ENCODE data around the gene BCL11A. TPM values are rescaled to one million over a fixed set of nuclear protein-coding genes. Genes with fewer than 3 reads are reported as not detected.
A peak's percentile ranks its signal among the peaks of the same experiment; 100 is the strongest.

BCL11A gene
- total RNA-seq, 1 donor from 2014 or later = 0.67 TPM

GRCh38 chr2:60459851-60460250 is 93.6 kb downstream of the BCL11A start:
- H3F3A ChIP-seq (ENCODE audit: low read depth) = peaks cover 1% of the 10 kb centered on the region
- TF ChIP-seq CTCF (IDR thresholded peaks at IDR 0.05) = no peak
- no peak for TF ChIP-seq EZH2 (IDR thresholded peaks at IDR 0.05)
- TF ChIP-seq EZH2phosphoT487 (IDR thresholded peaks at IDR 0.05) = no peak
- no peak overlapping the region for H3K27ac ChIP-seq
- Mint-ChIP-seq H3K27ac (no peak overlapping the region), H3K27me3 (ENCODE audit: insufficient read depth, low read depth) (peaks cover 8% of the 10 kb centered on the region), H3K36me3 (peaks cover 12% of the 10 kb centered on the region), H3K4me3 (no peak overlapping the region), H3K4me1 (peaks cover 10% of the 10 kb centered on the region), H3K9me3 (peaks cover 7% of the 10 kb centered on the region)
- H3K9ac ChIP-seq = no peak overlapping the region
- no peaks in the 10 kb centered on the region for H4K20me1 ChIP-seq (ENCODE audit: low read depth)
- H3K9me3 ChIP-seq (ENCODE audit: low read depth) = no peaks in the 10 kb centered on the region
- H3K4me1 ChIP-seq = peaks cover 23% of the 10 kb centered on the region
- no peaks in the 10 kb centered on the region for H3K79me2 ChIP-seq (ENCODE audit: low read depth)
- no peak overlapping the region for H3K4me3 ChIP-seq
- H3K27me3 ChIP-seq = no peaks in the 10 kb centered on the region
- H3K4me2 ChIP-seq = no peak overlapping the region
- DNase-seq (ENCODE audit: low spot score) = no peak
- H3K36me3 ChIP-seq = no peaks in the 10 kb centered on the region
- H2AFZ ChIP-seq (replicated peaks) = no peak overlapping the region

- Histone ChIP-seq H3K36me3 (no peaks in the 10 kb centered on the region), H3K4me2 (no peak overlapping the region), H3K27ac (no peak overlapping the region), H3K9me3 (ENCODE audit: low read depth) (no peaks in the 10 kb centered on the region), H3F3A (ENCODE audit: low read depth) (peaks cover 14% of the 10 kb centered on the region), H3K79me2 (ENCODE audit: low read depth) (no peaks in the 10 kb centered on the region), H4K20me1 (ENCODE audit: low read depth) (no peaks in the 10 kb centered on the region), H3K4me3 (no peak overlapping the region), H2AFZ (replicated peaks) (peak overlapping the region; percentile 27), H3K4me1 (peaks cover 41% of the 10 kb centered on the region), H3K27me3 (no peaks in the 10 kb centered on the region), H3K9ac (no peak overlapping the region)
- Mint-ChIP-seq H3K27ac (no peak overlapping the region), H3K4me1 (peaks cover 16% of the 10 kb centered on the region), H3K36me3 (peaks cover 4% of the 10 kb centered on the region), H3K4me3 (no peak overlapping the region), H3K27me3 (ENCODE audit: insufficient read depth, low read depth) (peaks cover 7% of the 10 kb centered on the region), H3K9me3 (peaks cover 7% of the 10 kb centered on the region)
- DNase-seq (ENCODE audit: low spot score) = no peak
- TF ChIP-seq EZH2 (IDR thresholded peaks at IDR 0.05) (no peak), CTCF (IDR thresholded peaks at IDR 0.05) (peak; percentile 42)
These were observed 97.2 kb downstream of the BCL11A start for GRCh38 chr2:60456115-60456770.

- no peak overlapping the region for H2AFZ ChIP-seq (replicated peaks)
- Mint-ChIP-seq H3K4me3 (no peak overlapping the region), H3K9me3 (peaks cover 7% of the 10 kb centered on the region), H3K4me1 (peaks cover 16% of the 10 kb centered on the region), H3K27ac (peak overlapping the region; percentile 52), H3K27me3 (ENCODE audit: insufficient read depth, low read depth) (peaks cover 6% of the 10 kb centered on the region), H3K36me3 (peaks cover 4% of the 10 kb centered on the region)
- H3K79me2 ChIP-seq (ENCODE audit: low read depth) = no peaks in the 10 kb centered on the region
- H3K4me1 ChIP-seq = peaks cover 41% of the 10 kb centered on the region
- no peaks in the 10 kb centered on the region for H4K20me1 ChIP-seq (ENCODE audit: low read depth)
- no peak overlapping the region for H3K27ac ChIP-seq
- no peak for DNase-seq (ENCODE audit: low spot score)
- no peak overlapping the region for H3K4me3 ChIP-seq
- no peak for TF ChIP-seq EZH2 (IDR thresholded peaks at IDR 0.05)
- TF ChIP-seq EZH2phosphoT487 (IDR thresholded peaks at IDR 0.05) = no peak
- no peak for TF ChIP-seq CTCF (IDR thresholded peaks at IDR 0.05)
- no peak overlapping the region for H3K9ac ChIP-seq
- H3F3A ChIP-seq (ENCODE audit: low read depth) = peaks cover 14% of the 10 kb centered on the region
- peak overlapping the region; percentile 69 for H3K4me2 ChIP-seq
- no peaks in the 10 kb centered on the region for H3K27me3 ChIP-seq
- no peaks in the 10 kb centered on the region for H3K9me3 ChIP-seq (ENCODE audit: low read depth)
- no peaks in the 10 kb centered on the region for H3K36me3 ChIP-seq
These were observed 99.6 kb downstream of the BCL11A start for GRCh38 chr2:60453872-60454271.

All from neural progenitor cell (in vitro differentiated cells).